Uterus (tissue), 4 donors: ENCODE measurements around the gene HRH3. TPM values are rescaled to one million over a fixed set of nuclear protein-coding genes. Genes with fewer than 3 reads are reported as not detected.

Source experiments
- DNase-seq, 2 donors: peaks; one replicate each; pipeline ENCODE4 v3.0.0-alpha.2; 2019 to 2020
- H3K27ac ChIP-seq, 2 donors: fragments of 200-600 bp; sonication (generic); 1 replicate in 1 of 2; 2 replicates in 1 of 2; pipeline ENCODE4 v1.5.1; 2016 to 2018
- H3K27me3 ChIP-seq, 2 donors: fragments of 200-600 bp; sonication (generic); one replicate each; pipeline ENCODE4 v1.5.1; 2018 to 2019; ENCODE audit warnings: control low read depth in 1 of 2
- H3K36me3 ChIP-seq, 2 donors: fragments of 200-600 bp; sonication (generic); one replicate each; pipeline ENCODE4 v1.5.1; 2019; ENCODE audit warnings: control low read depth in 1 of 2
- H3K4me1 ChIP-seq, 2 donors: fragments of 200-600 bp; sonication (generic); one replicate each; pipeline ENCODE4 v1.5.1; 2018 to 2019; ENCODE audit warnings: control low read depth in 1 of 2
- H3K4me3 ChIP-seq, 2 donors: fragments of 200-600 bp; sonication (generic); 1 replicate in 1 of 2; 2 replicates in 1 of 2; pipeline ENCODE4 v1.5.1; 2018 to 2019; ENCODE audit warnings: mild to moderate bottlenecking in 1 of 2
- H3K9me3 ChIP-seq, 2 donors: fragments of 200-600 bp; sonication (generic); one replicate each; pipeline ENCODE4 v1.5.1; 2019; ENCODE audit warnings: control low read depth in 1 of 2
- POLR2A ChIP-seq, 2 donors: fragments of 450-650 bp; IDR thresholded peaks; one replicate each; pipeline ENCODE4 v1.6.1; 2016; ENCODE audit warnings: antibody characterized with exemption in 2 of 2, mild to moderate bottlenecking in 1 of 2, moderate library complexity in 1 of 2
- intact Hi-C: fragments of 100-400 bp; cut with DNase I; formaldehyde crosslinking; loops from one replicate; pipeline ENCODE4 v1.15.1; 2023; ENCODE audit warnings: low total_unique reads
- total RNA-seq, 4 donors: library from RNA; depleted of rRNA in 3 of 4; stranded (reverse); fragments of >200 nt in 3 of 4; gene quantifications; one replicate each; pipeline versions ENCODE4 v1.1.0 to v1.2.4, GENCODE V29; 2014 to 2023
- TF ChIP-seq, protein P1 (sequence below), 4 experiments: fragments of 200-600 bp in 2 of 4; fragments of 450-650 bp in 2 of 4; sonication (generic) in 2 of 4; IDR thresholded peaks; one replicate each; pipeline ENCODE4 v1.5.1; 2016 to 2019; ENCODE audit warnings: antibody characterized with exemption in 4 of 4, mild to moderate bottlenecking in 2 of 4, moderate library complexity in 1 of 4
- donor health status: DM: yes; HTN: yes; CAD: no.

HRH3 gene
- total RNA-seq, 4 donors from 2014 or later, result not detected

DNA sequence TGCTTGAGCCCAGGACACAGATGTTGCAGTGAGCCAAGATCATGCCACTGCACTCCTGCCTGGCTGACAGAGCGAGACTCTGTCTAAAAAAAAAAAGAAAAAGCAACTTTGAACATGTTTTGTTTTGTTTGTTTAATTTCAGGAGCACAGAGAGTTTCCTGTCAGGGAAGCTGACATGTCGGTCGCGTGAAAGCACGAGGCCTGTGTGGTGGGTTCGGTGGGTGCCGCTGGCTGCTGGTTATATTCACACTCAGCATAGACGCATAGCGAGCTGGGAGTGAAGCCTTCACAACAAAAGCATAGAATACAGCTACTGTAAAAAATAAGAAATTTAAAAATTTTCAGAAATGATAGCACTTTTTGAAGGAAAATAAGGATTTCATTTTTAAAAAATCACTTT is 22.8 kb downstream of the HRH3 start:
- no peak overlapping the region for H3K27ac ChIP-seq
- no peaks in the 10 kb centered on the region for H3K36me3 ChIP-seq
- H3K4me1 ChIP-seq, result no peaks in the 10 kb centered on the region
- DNase-seq, result no peak
- TF ChIP-seq, protein P1, sequence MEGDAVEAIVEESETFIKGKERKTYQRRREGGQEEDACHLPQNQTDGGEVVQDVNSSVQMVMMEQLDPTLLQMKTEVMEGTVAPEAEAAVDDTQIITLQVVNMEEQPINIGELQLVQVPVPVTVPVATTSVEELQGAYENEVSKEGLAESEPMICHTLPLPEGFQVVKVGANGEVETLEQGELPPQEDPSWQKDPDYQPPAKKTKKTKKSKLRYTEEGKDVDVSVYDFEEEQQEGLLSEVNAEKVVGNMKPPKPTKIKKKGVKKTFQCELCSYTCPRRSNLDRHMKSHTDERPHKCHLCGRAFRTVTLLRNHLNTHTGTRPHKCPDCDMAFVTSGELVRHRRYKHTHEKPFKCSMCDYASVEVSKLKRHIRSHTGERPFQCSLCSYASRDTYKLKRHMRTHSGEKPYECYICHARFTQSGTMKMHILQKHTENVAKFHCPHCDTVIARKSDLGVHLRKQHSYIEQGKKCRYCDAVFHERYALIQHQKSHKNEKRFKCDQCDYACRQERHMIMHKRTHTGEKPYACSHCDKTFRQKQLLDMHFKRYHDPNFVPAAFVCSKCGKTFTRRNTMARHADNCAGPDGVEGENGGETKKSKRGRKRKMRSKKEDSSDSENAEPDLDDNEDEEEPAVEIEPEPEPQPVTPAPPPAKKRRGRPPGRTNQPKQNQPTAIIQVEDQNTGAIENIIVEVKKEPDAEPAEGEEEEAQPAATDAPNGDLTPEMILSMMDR (IDR thresholded peaks at IDR 0.05), result no peak
- no peak for TF ChIP-seq POLR2A (IDR thresholded peaks at IDR 0.05)
- H3K9me3 ChIP-seq, result no peaks in the 10 kb centered on the region
- intact Hi-C loops, result no loop called here
- H3K27me3 ChIP-seq, result no peaks in the 10 kb centered on the region
- H3K4me3 ChIP-seq, result no peak overlapping the region

DNA sequence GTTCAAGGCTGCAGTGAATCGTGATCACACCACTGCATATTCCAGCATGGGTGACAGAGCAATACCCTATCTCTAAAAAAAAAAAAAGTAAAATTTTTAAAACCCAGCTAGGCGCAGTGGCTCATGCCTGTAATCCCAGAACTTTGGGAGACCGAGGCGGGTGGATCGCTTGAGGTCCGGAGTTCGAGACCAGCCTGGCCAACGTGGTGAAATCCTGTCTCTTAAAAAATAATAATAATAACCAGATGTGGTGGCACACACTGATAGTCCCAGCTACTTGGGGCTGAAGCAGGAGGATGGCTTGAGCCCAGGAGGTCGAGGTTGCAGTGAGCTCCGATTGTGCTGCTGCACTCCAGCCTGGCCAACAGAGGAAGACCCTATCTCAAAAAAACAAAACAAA is 23.8 kb downstream of the HRH3 start:
- intact Hi-C loops, result no loop called here
- TF ChIP-seq, protein P1 (IDR thresholded peaks at IDR 0.05), result no peak
- no peak for TF ChIP-seq POLR2A (IDR thresholded peaks at IDR 0.05)
- no peaks in the 10 kb centered on the region for H3K4me1 ChIP-seq
- no peaks in the 10 kb centered on the region for H3K36me3 ChIP-seq
- DNase-seq, result no peak
- no peaks in the 10 kb centered on the region for H3K27me3 ChIP-seq
- H3K9me3 ChIP-seq, result no peaks in the 10 kb centered on the region
- no peak overlapping the region for H3K4me3 ChIP-seq
- no peak overlapping the region for H3K27ac ChIP-seq

DNA sequence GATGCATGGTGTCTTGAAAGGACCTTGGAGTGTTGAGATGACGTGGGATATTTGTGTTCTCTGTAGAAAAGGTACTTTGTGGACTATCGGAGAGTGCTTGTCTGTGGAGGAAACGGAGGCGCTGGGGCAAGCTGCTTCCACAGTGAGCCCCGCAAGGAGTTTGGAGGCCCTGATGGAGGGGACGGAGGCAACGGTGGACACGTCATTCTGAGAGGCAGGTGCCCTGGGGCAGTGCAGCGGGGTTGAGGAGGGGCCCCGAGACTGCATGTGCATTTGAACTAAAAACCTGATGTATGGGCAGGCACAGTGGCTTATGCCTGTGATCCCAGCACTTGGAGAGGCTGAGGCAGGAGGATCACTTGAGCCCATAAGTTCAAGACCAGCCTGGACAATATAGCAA is 24.3 kb downstream of the HRH3 start:
- Histone ChIP-seq H3K27me3 (no peaks in the 10 kb centered on the region), H3K27ac (no peak overlapping the region), H3K9me3 (no peaks in the 10 kb centered on the region), H3K4me1 (no peaks in the 10 kb centered on the region), H3K36me3 (no peaks in the 10 kb centered on the region), H3K4me3 (no peak overlapping the region)
- intact Hi-C loops, result no loop called here
- TF ChIP-seq POLR2A (IDR thresholded peaks at IDR 0.05), result no peak
- TF ChIP-seq, protein P1 (IDR thresholded peaks at IDR 0.05), result no peak
- DNase-seq, result no peak

DNA sequence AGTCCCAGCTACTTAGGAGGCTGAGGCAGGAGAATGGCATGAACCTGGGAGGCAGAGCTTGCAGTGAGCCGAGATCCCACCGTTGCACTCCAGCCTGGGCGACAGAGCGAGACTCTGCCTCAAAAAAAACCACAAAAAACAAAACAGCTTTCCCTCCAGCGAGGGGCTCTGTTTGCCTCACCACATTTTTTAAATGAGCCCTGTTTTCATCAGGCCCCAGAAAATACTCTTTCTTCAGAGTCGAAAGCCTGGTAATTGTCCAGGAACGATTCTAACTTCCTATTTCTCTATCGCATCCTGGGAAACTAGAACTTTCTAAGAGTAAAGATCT is 25.0 kb downstream of the HRH3 start:
- H3K27me3 ChIP-seq, result no peaks in the 10 kb centered on the region
- intact Hi-C loops, result no loop called here
- no peaks in the 10 kb centered on the region for H3K9me3 ChIP-seq
- no peak overlapping the region for H3K4me3 ChIP-seq
- TF ChIP-seq, protein P1 (IDR thresholded peaks at IDR 0.05), result no peak
- TF ChIP-seq POLR2A (IDR thresholded peaks at IDR 0.05), result no peak
- no peak overlapping the region for H3K27ac ChIP-seq
- no peak for DNase-seq
- H3K4me1 ChIP-seq, result no peaks in the 10 kb centered on the region
- no peaks in the 10 kb centered on the region for H3K36me3 ChIP-seq

DNA sequence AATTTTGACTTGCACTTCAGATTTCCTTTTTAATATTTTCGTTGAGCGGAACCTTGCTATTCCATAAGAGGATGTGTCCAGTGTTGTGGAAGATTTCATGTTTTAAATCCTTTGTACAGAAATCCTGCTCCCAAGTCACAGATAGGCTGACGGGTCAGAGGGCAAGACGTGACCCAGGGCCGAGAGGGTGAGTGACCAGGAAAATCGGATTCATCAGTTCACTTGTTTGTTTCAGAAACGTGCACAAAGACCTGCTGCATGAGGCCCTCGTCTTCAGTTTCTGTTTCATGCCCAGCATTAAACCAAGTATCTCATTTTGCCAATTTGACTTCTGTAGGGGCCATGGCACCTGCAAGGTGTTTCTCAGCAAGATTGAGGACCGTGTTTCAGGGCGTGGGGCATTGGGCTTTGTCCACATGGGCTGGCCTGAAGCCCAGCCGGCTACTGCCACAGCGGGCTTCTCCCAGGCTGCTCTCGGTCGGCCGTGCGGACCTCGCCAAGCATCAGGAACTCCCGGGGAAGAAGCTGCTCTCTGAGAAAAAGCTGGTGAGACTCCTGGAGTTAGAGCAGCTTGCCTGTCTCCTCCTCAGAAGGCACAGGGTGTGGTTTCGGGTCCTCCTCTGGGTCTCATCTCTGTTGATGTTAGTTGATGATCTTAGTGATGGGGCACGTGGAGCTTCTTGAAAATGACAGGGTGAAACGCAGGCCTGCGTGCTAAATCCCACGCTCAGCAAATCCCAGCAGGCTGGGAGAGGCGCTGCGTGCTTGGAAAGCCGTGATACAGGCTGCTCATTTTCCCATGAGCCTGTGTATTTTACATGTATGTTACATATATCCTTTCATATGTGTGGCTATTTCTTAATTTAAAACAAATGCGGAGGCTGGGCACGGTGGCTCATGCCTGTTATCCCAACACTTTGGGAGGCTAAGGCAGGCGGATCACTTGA is 26.7 kb downstream of the HRH3 start:
- H3K36me3 ChIP-seq, result no peaks in the 10 kb centered on the region
- no peaks in the 10 kb centered on the region for H3K9me3 ChIP-seq
- H3K27ac ChIP-seq, result no peak overlapping the region
- no peak overlapping the region for H3K4me3 ChIP-seq
- no peaks in the 10 kb centered on the region for H3K27me3 ChIP-seq
- DNase-seq, result no peak
- H3K4me1 ChIP-seq, result no peaks in the 10 kb centered on the region
- TF ChIP-seq, protein P1 (IDR thresholded peaks at IDR 0.05), result no peak
- no peak for TF ChIP-seq POLR2A (IDR thresholded peaks at IDR 0.05)
- intact Hi-C loops, result no loop called here
